ENCODE measurements around the gene TAP1.
A peak's percentile ranks its signal among the peaks of the same experiment; 100 is the strongest.

Gene TAP1

GRCh38 chr6:32852018-32852843 is 1.3 kb downstream of the TAP1 start:
- Histone ChIP-seq H3K9ac (ENCODE audit: low read depth, low read length) (peak overlapping the region; percentile 62; the same call in 1 of the 2 replicates), H3K4me1 (ENCODE audit: insufficient read depth, low read length) (no peaks in the 10 kb centered on the region), H3K36me3 (ENCODE audit: insufficient read depth, low read length) (no peaks in the 10 kb centered on the region), H3K9me3 (ENCODE audit: control insufficient read depth, insufficient read depth, low read length) (no peaks in the 10 kb centered on the region)

GRCh38 chr6:32851025-32851424 is 2.5 kb downstream of the TAP1 start:
- Histone ChIP-seq H3K9me3 (ENCODE audit: control insufficient read depth, insufficient read depth, low read length) (no peaks in the 10 kb centered on the region), H3K9ac (ENCODE audit: low read depth, low read length) (no peak overlapping the region), H3K36me3 (ENCODE audit: insufficient read depth, low read length) (no peaks in the 10 kb centered on the region), H3K4me1 (ENCODE audit: insufficient read depth, low read length) (no peaks in the 10 kb centered on the region)

GRCh38 chr6:32849126-32849525 is 4.4 kb downstream of the TAP1 start:
- Histone ChIP-seq H3K36me3 (ENCODE audit: insufficient read depth, low read length) (no peaks in the 10 kb centered on the region), H3K9ac (ENCODE audit: low read depth, low read length) (no peak overlapping the region), H3K9me3 (ENCODE audit: control insufficient read depth, insufficient read depth, low read length) (no peaks in the 10 kb centered on the region), H3K4me1 (ENCODE audit: insufficient read depth, low read length) (no peaks in the 10 kb centered on the region)

GRCh38 chr6:32847795-32848194 is 5.7 kb downstream of the TAP1 start:
- no peaks in the 10 kb centered on the region for H3K9me3 ChIP-seq (ENCODE audit: control insufficient read depth, insufficient read depth, low read length)
- H3K9ac ChIP-seq (ENCODE audit: low read depth, low read length): no peak overlapping the region
- no peaks in the 10 kb centered on the region for H3K36me3 ChIP-seq (ENCODE audit: insufficient read depth, low read length)
- H3K4me1 ChIP-seq (ENCODE audit: insufficient read depth, low read length): no peaks in the 10 kb centered on the region

- no peaks in the 10 kb centered on the region for H3K36me3 ChIP-seq (ENCODE audit: insufficient read depth, low read length)
- H3K4me1 ChIP-seq (ENCODE audit: insufficient read depth, low read length): no peaks in the 10 kb centered on the region
- no peaks in the 10 kb centered on the region for H3K9me3 ChIP-seq (ENCODE audit: control insufficient read depth, insufficient read depth, low read length)
- no peak overlapping the region for H3K9ac ChIP-seq (ENCODE audit: low read depth, low read length)
Measured at GRCh38 chr6:32847004-32847403, 6.5 kb downstream of the TAP1 start.

GRCh38 chr6:32845384-32845884 is 8.1 kb downstream of the TAP1 start:
- no peaks in the 10 kb centered on the region for H3K36me3 ChIP-seq (ENCODE audit: insufficient read depth, low read length)
- no peaks in the 10 kb centered on the region for H3K4me1 ChIP-seq (ENCODE audit: insufficient read depth, low read length)
- H3K9me3 ChIP-seq (ENCODE audit: control insufficient read depth, insufficient read depth, low read length): no peaks in the 10 kb centered on the region
- no peak overlapping the region for H3K9ac ChIP-seq (ENCODE audit: low read depth, low read length)

- Histone ChIP-seq H3K9ac (ENCODE audit: low read depth, low read length) (peak overlapping the region; percentile 81; the same call in 1 of the 2 replicates), H3K4me1 (ENCODE audit: insufficient read depth, low read length) (no peaks in the 10 kb centered on the region), H3K9me3 (ENCODE audit: control insufficient read depth, insufficient read depth, low read length) (no peaks in the 10 kb centered on the region), H3K36me3 (ENCODE audit: insufficient read depth, low read length) (no peaks in the 10 kb centered on the region)
Measured at GRCh38 chr6:32844839-32845383, 8.6 kb downstream of the TAP1 start.

- H3K4me1 ChIP-seq (ENCODE audit: insufficient read depth, low read length): no peaks in the 10 kb centered on the region
- peak within 1 kb of the TSS; percentile 81 for H3K9ac ChIP-seq (ENCODE audit: low read depth, low read length)
- no peaks in the 10 kb centered on the region for H3K36me3 ChIP-seq (ENCODE audit: insufficient read depth, low read length)
- no peaks in the 10 kb centered on the region for H3K9me3 ChIP-seq (ENCODE audit: control insufficient read depth, insufficient read depth, low read length)
Measured at GRCh38 chr6:32843979-32844838, 9.3 kb downstream of the TAP1 start, which contains the start of gene PSMB8. Gene PSMB8, minus strand, starts transcription at chr6:32844047. Its CDS starts 51 bp downstream, at chr6:32843996.

GRCh38 chr6:32843331-32843978 is 10.0 kb downstream of the TAP1 start:
- Histone ChIP-seq H3K4me1 (ENCODE audit: insufficient read depth, low read length) (no peaks in the 10 kb centered on the region), H3K9ac (ENCODE audit: low read depth, low read length) (peak overlapping the region; percentile 81)

GRCh38 chr6:32842690-32843089 is 10.8 kb downstream of the TAP1 start:
- no peaks in the 10 kb centered on the region for H3K9me3 ChIP-seq (ENCODE audit: control insufficient read depth, insufficient read depth, low read length)
- no peaks in the 10 kb centered on the region for H3K4me1 ChIP-seq (ENCODE audit: insufficient read depth, low read length)
- no peaks in the 10 kb centered on the region for H3K36me3 ChIP-seq (ENCODE audit: insufficient read depth, low read length)
- H3K9ac ChIP-seq (ENCODE audit: low read depth, low read length): no peak overlapping the region

More at GRCh38 chr6:32843331-32843978, 10.0 kb downstream of the TAP1 start:
- H3K9me3 ChIP-seq (ENCODE audit: control insufficient read depth, insufficient read depth, low read length): no peaks in the 10 kb centered on the region
- H3K36me3 ChIP-seq (ENCODE audit: insufficient read depth, low read length): no peaks in the 10 kb centered on the region

GRCh38 chr6:32842021-32842650 is 11.4 kb downstream of the TAP1 start:
- no peaks in the 10 kb centered on the region for H3K4me1 ChIP-seq (ENCODE audit: insufficient read depth, low read length)
- H3K36me3 ChIP-seq (ENCODE audit: insufficient read depth, low read length): no peaks in the 10 kb centered on the region
- H3K9ac ChIP-seq (ENCODE audit: low read depth, low read length): no peak overlapping the region
- H3K9me3 ChIP-seq (ENCODE audit: control insufficient read depth, insufficient read depth, low read length): no peaks in the 10 kb centered on the region

- H3K4me1 ChIP-seq (ENCODE audit: insufficient read depth, low read length): no peaks in the 10 kb centered on the region
- H3K9ac ChIP-seq (ENCODE audit: low read depth, low read length): no peak overlapping the region
- no peaks in the 10 kb centered on the region for H3K36me3 ChIP-seq (ENCODE audit: insufficient read depth, low read length)
- no peaks in the 10 kb centered on the region for H3K9me3 ChIP-seq (ENCODE audit: control insufficient read depth, insufficient read depth, low read length)
Measured at GRCh38 chr6:32840604-32841246, 12.8 kb downstream of the TAP1 start.

- no peaks in the 10 kb centered on the region for H3K9me3 ChIP-seq (ENCODE audit: control insufficient read depth, insufficient read depth, low read length)
- no peak overlapping the region for H3K9ac ChIP-seq (ENCODE audit: low read depth, low read length)
- H3K4me1 ChIP-seq (ENCODE audit: insufficient read depth, low read length): no peaks in the 10 kb centered on the region
- no peaks in the 10 kb centered on the region for H3K36me3 ChIP-seq (ENCODE audit: insufficient read depth, low read length)
Measured at GRCh38 chr6:32839356-32839755, 14.1 kb downstream of the TAP1 start.
